Smooth muscle cell (in vitro differentiated cells): ENCODE results near the gene KIF19. TPM values are rescaled to one million over a fixed set of nuclear protein-coding genes. Genes with fewer than 3 reads are reported as not detected.
A peak's percentile ranks its signal among the peaks of the same experiment; 100 is the strongest.

Source experiments
- DNase-seq: peaks from one replicate; lab custom pipeline; 2025; ENCODE audit not compliant: unreplicated experiment; lab: John Stamatoyannopoulos, UW
- H2AFZ ChIP-seq: fragments of 200-600 bp; sonication (generic); 2 replicates; pipeline ENCODE4 v1.6.0; 2016; ENCODE audit warnings: antibody characterized with exemption, low read depth, mild to moderate bottlenecking
- H3F3A ChIP-seq: fragments of 200-600 bp; sonication (generic); 2 replicates; pipeline ENCODE4 v1.6.0; 2017; ENCODE audit warnings: antibody characterized with exemption, low read depth
- H3K27ac ChIP-seq: fragments of 200-600 bp; sonication (generic); 2 replicates; pipeline ENCODE4 v1.5.1; 2016; ENCODE audit warnings: low read depth, mild to moderate bottlenecking
- H3K27me3 ChIP-seq: fragments of 200-600 bp; sonication (generic); 2 replicates; pipeline ENCODE4 v1.6.1; 2016; ENCODE audit warnings: low read depth, mild to moderate bottlenecking
- H3K36me3 ChIP-seq: fragments of 200-600 bp; sonication (generic); 2 replicates; pipeline ENCODE4 v1.5.1; 2016; ENCODE audit warnings: low read depth
- H3K4me1 ChIP-seq: fragments of 200-600 bp; sonication (generic); 2 replicates; pipeline ENCODE4 v1.5.1; 2016; ENCODE audit warnings: low read depth
- H3K4me2 ChIP-seq: fragments of 200-600 bp; sonication (generic); 2 replicates; pipeline ENCODE4 v1.6.0; 2016; ENCODE audit warnings: mild to moderate bottlenecking
- H3K4me3 ChIP-seq: fragments of 200-600 bp; sonication (generic); 2 replicates; pipeline ENCODE4 v1.5.1; 2016; ENCODE audit warnings: mild to moderate bottlenecking
- H3K79me2 ChIP-seq: fragments of 200-600 bp; sonication (generic); 2 replicates; pipeline ENCODE4 v1.6.0; 2016; ENCODE audit warnings: low read depth, mild to moderate bottlenecking
- H3K9ac ChIP-seq: fragments of 200-600 bp; sonication (generic); 2 replicates; pipeline ENCODE4 v1.6.0; 2016; ENCODE audit warnings: low read depth
- H3K9me3 ChIP-seq: fragments of 200-600 bp; sonication (generic); replicated peaks from 2 replicates; pipeline ENCODE4 v1.5.1; 2016; ENCODE audit warnings: low read depth
- H4K20me1 ChIP-seq: fragments of 200-600 bp; sonication (generic); 2 replicates; pipeline ENCODE4 v1.6.0; 2016; ENCODE audit warnings: low read depth
- WGBS: methylation state at CpG from one replicate; pipeline ENCODE4 v1.1.7; 2016; ENCODE audit warnings: low lambda C conversion rate; 5-methylcytosine and 5-hydroxymethylcytosine counted together
- polyA plus RNA-seq: library from polyadenylated mRNA; unstranded; fragments of >200 nt; fragmentation: Nextera tagmentation; extraction: Ambion mirVana; gene quantifications from 2 replicates; pipeline ENCODE4 v1.2.1, GENCODE V29; 2016
- total RNA-seq: library from RNA; depleted of rRNA; stranded (reverse); fragments of >200 nt; gene quantifications from 2 replicates; pipeline ENCODE4 v1.2.3, GENCODE V29; 2014
- TF ChIP-seq, protein P1 (sequence below): fragments of 200-600 bp; sonication (generic); IDR thresholded peaks from 2 replicates; pipeline ENCODE4 v1.5.1; 2017; ENCODE audit warnings: borderline replicate concordance, mild to moderate bottlenecking, antibody characterized with exemption; ENCODE audit not compliant: insufficient read depth, poor library complexity, severe bottlenecking

KIF19 gene
- total and polyA plus RNA-seq, 2 experiments from 2014 or later, result not detected

DNA sequence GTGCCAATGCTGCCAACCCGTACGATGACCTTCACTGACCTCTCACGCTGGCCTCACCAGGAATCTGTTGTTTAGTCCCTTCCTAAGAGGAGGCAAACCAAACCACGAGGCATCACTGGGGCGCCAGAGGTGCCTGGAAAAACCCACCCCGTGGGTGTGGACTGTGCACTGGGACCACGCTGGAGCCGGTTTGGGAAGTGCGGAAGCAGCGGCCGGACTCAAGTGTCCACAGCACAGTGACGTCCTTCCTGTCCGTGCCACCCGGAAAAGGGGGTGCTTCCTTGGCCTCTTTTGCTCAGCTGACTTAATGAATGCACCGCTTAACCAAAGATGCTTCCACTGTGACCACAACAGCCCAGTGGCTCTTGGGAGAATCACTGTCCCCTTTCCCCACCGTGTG, 9.0 kb upstream of the KIF19 start:
- no peak overlapping the region for H3K27ac ChIP-seq
- H3K36me3 ChIP-seq, result no peaks in the 10 kb centered on the region
- H3K9ac ChIP-seq, result no peak overlapping the region
- H3K4me2 ChIP-seq, result no peak overlapping the region
- 76% methylated on average over 16 of the region's 16 CpGs for WGBS
- no peaks in the 10 kb centered on the region for H4K20me1 ChIP-seq
- no peaks in the 10 kb centered on the region for H3K4me1 ChIP-seq
- no peaks in the 10 kb centered on the region for H3K9me3 ChIP-seq
- H3K79me2 ChIP-seq, result no peaks in the 10 kb centered on the region
- H2AFZ ChIP-seq, result no peak overlapping the region
- DNase-seq, result no peak
- H3K27me3 ChIP-seq, result peaks cover 6% of the 10 kb centered on the region
- H3F3A ChIP-seq, result no peaks in the 10 kb centered on the region
- H3K4me3 ChIP-seq, result no peak overlapping the region
- TF ChIP-seq, protein P1, sequence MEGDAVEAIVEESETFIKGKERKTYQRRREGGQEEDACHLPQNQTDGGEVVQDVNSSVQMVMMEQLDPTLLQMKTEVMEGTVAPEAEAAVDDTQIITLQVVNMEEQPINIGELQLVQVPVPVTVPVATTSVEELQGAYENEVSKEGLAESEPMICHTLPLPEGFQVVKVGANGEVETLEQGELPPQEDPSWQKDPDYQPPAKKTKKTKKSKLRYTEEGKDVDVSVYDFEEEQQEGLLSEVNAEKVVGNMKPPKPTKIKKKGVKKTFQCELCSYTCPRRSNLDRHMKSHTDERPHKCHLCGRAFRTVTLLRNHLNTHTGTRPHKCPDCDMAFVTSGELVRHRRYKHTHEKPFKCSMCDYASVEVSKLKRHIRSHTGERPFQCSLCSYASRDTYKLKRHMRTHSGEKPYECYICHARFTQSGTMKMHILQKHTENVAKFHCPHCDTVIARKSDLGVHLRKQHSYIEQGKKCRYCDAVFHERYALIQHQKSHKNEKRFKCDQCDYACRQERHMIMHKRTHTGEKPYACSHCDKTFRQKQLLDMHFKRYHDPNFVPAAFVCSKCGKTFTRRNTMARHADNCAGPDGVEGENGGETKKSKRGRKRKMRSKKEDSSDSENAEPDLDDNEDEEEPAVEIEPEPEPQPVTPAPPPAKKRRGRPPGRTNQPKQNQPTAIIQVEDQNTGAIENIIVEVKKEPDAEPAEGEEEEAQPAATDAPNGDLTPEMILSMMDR, result no peak

DNA sequence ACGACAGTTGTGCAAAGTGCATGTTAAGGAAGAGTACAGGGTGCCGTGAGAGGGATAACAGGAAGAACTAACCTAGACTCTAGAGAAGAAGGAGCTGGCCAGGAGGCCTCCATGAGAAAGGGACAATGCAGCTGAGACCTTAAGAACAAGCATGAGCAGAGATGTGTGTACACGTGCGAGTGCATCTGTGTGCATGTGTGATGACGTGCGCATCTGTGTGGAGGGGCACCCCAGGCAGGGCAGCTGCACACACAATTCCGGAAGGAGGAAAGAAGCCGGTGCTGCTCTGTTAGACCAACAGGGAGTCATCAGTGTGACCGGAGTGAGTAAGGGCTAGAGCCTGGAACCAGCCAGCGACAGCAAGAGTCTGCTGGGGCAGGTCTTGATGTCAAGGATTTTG, 7.6 kb upstream of the KIF19 start:
- Histone ChIP-seq H3K27me3 (peaks cover 16% of the 10 kb centered on the region), H3K9me3 (no peaks in the 10 kb centered on the region), H3K27ac (no peak overlapping the region), H3K36me3 (no peaks in the 10 kb centered on the region), H3K4me1 (no peaks in the 10 kb centered on the region), H4K20me1 (no peaks in the 10 kb centered on the region), H3K4me3 (no peak overlapping the region), H3F3A (no peaks in the 10 kb centered on the region), H3K9ac (no peak overlapping the region), H3K4me2 (no peak overlapping the region), H3K79me2 (no peaks in the 10 kb centered on the region), H2AFZ (no peak overlapping the region)
- TF ChIP-seq, protein P1, result no peak
- DNase-seq, result no peak
- 96% methylated on average over 10 of the region's 10 CpGs for WGBS

DNA sequence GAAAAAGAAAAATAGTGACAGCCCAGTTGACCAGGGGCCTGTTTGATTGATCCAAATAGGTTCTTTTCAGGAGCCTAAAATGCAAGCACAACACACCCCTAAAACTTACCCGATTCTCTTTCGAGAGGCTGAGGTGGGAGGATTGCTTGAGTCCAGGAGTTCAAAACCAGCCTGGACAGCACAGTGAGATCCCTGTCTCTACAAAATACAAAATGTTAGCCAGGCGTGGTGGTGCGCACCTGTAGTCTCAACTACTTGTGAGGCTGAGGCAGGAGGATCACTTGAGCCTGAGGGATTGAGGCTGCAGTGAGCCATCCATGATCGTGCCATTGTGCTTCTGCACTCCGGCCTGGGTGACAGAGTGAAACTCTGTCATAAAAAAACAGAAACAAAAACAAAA, 1.5 kb upstream of the KIF19 start:
- Histone ChIP-seq H3K27ac (no peak overlapping the region), H3K4me1 (peaks cover 8% of the 10 kb centered on the region), H3K4me2 (no peak overlapping the region), H3F3A (no peaks in the 10 kb centered on the region), H3K9ac (no peak overlapping the region), H3K9me3 (no peaks in the 10 kb centered on the region), H3K36me3 (no peaks in the 10 kb centered on the region), H3K27me3 (peaks cover 64% of the 10 kb centered on the region), H3K79me2 (no peaks in the 10 kb centered on the region), H4K20me1 (no peaks in the 10 kb centered on the region), H3K4me3 (no peak overlapping the region), H2AFZ (no peak overlapping the region)
- TF ChIP-seq, protein P1, result no peak
- WGBS, result 91% methylated on average over 6 of the region's 6 CpGs
- no peak for DNase-seq

DNA sequence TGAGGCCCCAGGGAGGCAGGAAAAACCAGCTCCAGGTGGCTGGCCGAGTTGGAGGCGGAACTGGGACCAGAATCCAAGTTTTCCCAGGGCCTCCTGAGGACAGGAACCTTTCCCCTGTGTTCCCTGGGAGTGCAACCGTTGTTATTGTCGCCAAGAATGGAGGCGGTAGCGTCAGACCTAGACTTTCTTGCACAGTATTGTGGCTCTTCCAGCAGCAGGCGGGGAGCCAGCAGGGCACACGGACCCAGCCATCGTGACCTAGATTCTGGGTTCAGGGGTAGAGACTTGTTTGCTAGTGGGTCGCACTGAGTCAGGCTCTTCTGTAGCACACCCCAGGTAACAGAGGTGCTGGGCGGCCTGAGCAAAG, 667 bp upstream of the KIF19 start:
- H3K9me3 ChIP-seq, result no peaks in the 10 kb centered on the region
- peak overlapping the region; percentile 41 for H3K4me3 ChIP-seq
- no peak overlapping the region for H3K9ac ChIP-seq
- H3K79me2 ChIP-seq, result no peaks in the 10 kb centered on the region
- no peaks in the 10 kb centered on the region for H3K36me3 ChIP-seq
- H3K27me3 ChIP-seq, result peaks cover 64% of the 10 kb centered on the region
- peaks cover 8% of the 10 kb centered on the region for H3K4me1 ChIP-seq
- TF ChIP-seq, protein P1, result no peak
- DNase-seq, result no peak
- H3K27ac ChIP-seq, result no peak overlapping the region
- WGBS, result 51% methylated on average over 11 of the region's 11 CpGs
- H3K4me2 ChIP-seq, result peak overlapping the region; percentile 82
- no peak overlapping the region for H2AFZ ChIP-seq
- H4K20me1 ChIP-seq, result no peaks in the 10 kb centered on the region
- no peaks in the 10 kb centered on the region for H3F3A ChIP-seq
